ENCODE measurements around the gene EXOC7.

EXOC7 gene

GRCh38 chr17:76086384-76086783, 17.2 kb downstream of the EXOC7 start:
- H2AK5ac ChIP-seq (ENCODE audit: low read length, severe bottlenecking): no peak overlapping the region
- H2AFZ ChIP-seq (ENCODE audit: low read depth, low read length): no peak overlapping the region
- no peak overlapping the region for H3K9ac ChIP-seq (ENCODE audit: low read length)
- H3K79me1 ChIP-seq (replicated peaks; ENCODE audit: low read length, poor library complexity, severe bottlenecking): peaks cover 25% of the 10 kb centered on the region
- DNase-seq: no peak
- no peak overlapping the region for H4K8ac ChIP-seq (ENCODE audit: low read length)
- no peak overlapping the region for H3K4me3 ChIP-seq (ENCODE audit: insufficient read depth in 1 of 2, low read depth in 1 of 2, low read length in 2 of 2)
- no peak overlapping the region for H3K27ac ChIP-seq (ENCODE audit: low read length, poor library complexity, severe bottlenecking)
- no peak overlapping the region for H3K14ac ChIP-seq (ENCODE audit: low read length in 2 of 2)
- H3K27me3 ChIP-seq (ENCODE audit: control insufficient read depth in 1 of 2, insufficient read depth in 1 of 2, low read length in 2 of 2): no peaks in the 10 kb centered on the region
- H3K9me3 ChIP-seq (ENCODE audit: control insufficient read depth, low read length): no peaks in the 10 kb centered on the region
- no peak overlapping the region for H2BK5ac ChIP-seq (ENCODE audit: low read depth, low read length, poor library complexity, severe bottlenecking)
- WGBS: 99% methylated on average over 9 of the region's 9 CpGs
- peaks cover 8% of the 10 kb centered on the region for H3K4me1 ChIP-seq (ENCODE audit: control insufficient read depth, insufficient read depth, low read depth, low read length)
- H3K18ac ChIP-seq (ENCODE audit: low read depth in 1 of 2, low read length in 2 of 2): no peak overlapping the region
- peaks cover 86 to 98% of the 10 kb centered on the region in 2 experiments for H3K36me3 ChIP-seq (ENCODE audit: control insufficient read depth in 1 of 2, insufficient read depth in 2 of 2, low read depth in 1 of 2, low read length in 2 of 2)
- H3K4me2 ChIP-seq (ENCODE audit: low read length, poor library complexity, severe bottlenecking): no peak overlapping the region
- no peak overlapping the region for H2BK12ac ChIP-seq (ENCODE audit: low read length in 2 of 2)
- H4K91ac ChIP-seq (ENCODE audit: low read length): no peak overlapping the region
- H3K23ac ChIP-seq (ENCODE audit: low read length in 2 of 2): no peak overlapping the region
- H2BK120ac ChIP-seq (ENCODE audit: low read depth, low read length): no peak overlapping the region
- no peak overlapping the region for H2BK15ac ChIP-seq (ENCODE audit: low read depth, poor library complexity, severe bottlenecking)
- H3K4ac ChIP-seq (ENCODE audit: low read depth in 1 of 2, low read length in 2 of 2): no peak overlapping the region

- Histone ChIP-seq H2AK5ac (ENCODE audit: low read length, severe bottlenecking) (no peak overlapping the region), H2BK120ac (ENCODE audit: low read depth, low read length) (no peak overlapping the region), H3K79me1 (replicated peaks; ENCODE audit: low read length, poor library complexity, severe bottlenecking) (peaks cover 20% of the 10 kb centered on the region), H3K4me2 (ENCODE audit: low read length, poor library complexity, severe bottlenecking) (no peak overlapping the region), H3K23ac (ENCODE audit: low read length in 2 of 2) (no peak overlapping the region), H2BK5ac (ENCODE audit: low read depth, low read length, poor library complexity, severe bottlenecking) (no peak overlapping the region), H3K4me1 (ENCODE audit: control insufficient read depth, insufficient read depth, low read depth, low read length) (peaks cover 11% of the 10 kb centered on the region), H3K4ac (ENCODE audit: low read depth in 1 of 2, low read length in 2 of 2) (no peak overlapping the region), H3K27me3 (ENCODE audit: control insufficient read depth in 1 of 2, insufficient read depth in 1 of 2, low read length in 2 of 2) (peaks cover 0 to 2% of the 10 kb centered on the region in 2 experiments), H3K36me3 (ENCODE audit: control insufficient read depth in 1 of 2, insufficient read depth in 2 of 2, low read depth in 1 of 2, low read length in 2 of 2) (peaks cover 81 to 94% of the 10 kb centered on the region in 2 experiments), H4K8ac (ENCODE audit: low read length) (no peak overlapping the region), H3K4me3 (ENCODE audit: insufficient read depth in 1 of 2, low read depth in 1 of 2, low read length in 2 of 2) (no peak overlapping the region), H4K91ac (ENCODE audit: low read length) (no peak overlapping the region), H3K9ac (ENCODE audit: low read length) (no peak overlapping the region), H2AFZ (ENCODE audit: low read depth, low read length) (no peak overlapping the region), H3K18ac (ENCODE audit: low read depth in 1 of 2, low read length in 2 of 2) (no peak overlapping the region), H2BK15ac (ENCODE audit: low read depth, poor library complexity, severe bottlenecking) (no peak overlapping the region), H3K14ac (ENCODE audit: low read length in 2 of 2) (no peak overlapping the region), H2BK12ac (ENCODE audit: low read length in 2 of 2) (no peak overlapping the region), H3K9me3 (ENCODE audit: control insufficient read depth, low read length) (no peaks in the 10 kb centered on the region), H3K27ac (ENCODE audit: low read length, poor library complexity, severe bottlenecking) (no peak overlapping the region)
- WGBS: 92% methylated on average over 13 of the region's 13 CpGs
- no peak for DNase-seq
These were observed 17.7 kb downstream of the EXOC7 start for GRCh38 chr17:76085731-76086366.

DNA sequence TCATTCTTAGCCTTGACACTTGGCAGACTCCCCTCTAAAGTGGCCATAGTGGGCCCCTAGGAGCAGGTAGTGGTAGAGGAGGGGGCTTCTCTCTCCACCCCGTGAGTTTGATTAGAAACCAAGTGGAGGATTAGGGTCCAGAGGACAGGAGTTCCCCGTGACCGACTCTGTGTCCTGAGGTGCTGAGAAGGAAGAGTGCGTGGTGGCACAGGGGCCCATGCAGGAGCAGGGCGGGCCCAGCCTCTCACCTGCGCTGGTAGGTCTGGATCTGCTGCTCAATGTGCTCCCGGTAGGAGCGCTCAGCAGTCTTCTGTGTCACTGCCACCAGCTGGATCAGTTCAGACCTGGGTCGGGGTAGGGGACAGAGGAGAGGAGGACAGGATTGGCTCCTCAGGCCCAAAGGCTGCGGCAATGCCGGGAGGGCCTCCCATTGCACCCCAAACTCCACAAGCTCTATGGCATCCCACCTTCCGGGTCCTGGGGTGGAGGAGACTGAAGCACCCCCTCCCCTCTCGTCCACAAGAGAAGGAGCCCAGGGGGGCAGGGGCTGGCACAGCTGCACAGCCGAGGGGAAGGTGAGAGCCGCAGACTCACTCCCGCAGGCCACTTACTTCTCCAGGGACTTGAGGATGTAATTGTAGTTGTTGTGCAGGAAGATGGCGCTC, 18.4 kb downstream of the EXOC7 start:
- 80% methylated on average over 15 of the region's 17 CpGs for WGBS

DNA sequence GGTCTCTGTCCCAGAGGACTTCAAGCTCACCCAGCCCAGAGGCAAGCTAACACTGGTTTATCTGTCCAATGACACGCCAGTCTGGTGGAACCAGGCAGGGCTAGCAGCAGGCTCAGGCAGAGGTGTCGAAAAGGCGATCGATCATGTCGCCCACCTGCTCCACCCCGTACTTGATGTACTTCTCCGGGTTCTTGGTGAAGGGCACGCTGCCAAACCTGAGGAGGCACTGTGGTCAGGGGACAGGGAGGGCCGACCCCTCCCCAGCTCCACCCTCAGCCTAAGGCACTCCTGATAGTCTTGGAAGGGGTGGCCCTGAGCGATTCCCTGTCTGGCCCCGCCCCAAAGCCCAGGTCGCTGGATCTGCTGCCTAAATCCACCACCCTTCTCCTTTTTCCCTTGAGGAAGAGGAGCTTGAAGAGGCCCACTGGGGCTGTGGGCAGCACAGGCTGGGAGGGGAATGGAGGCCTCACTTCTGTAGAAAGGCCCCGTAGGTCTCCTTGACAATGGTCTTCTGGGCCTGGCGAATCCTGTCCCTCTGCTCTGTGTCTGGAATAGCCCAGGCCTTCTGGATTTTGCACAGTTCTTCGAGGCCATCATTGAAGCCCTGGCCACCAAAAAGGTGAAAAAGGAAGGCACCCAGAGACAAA, 19.9 kb downstream of the EXOC7 start:
- Histone ChIP-seq H4K8ac (ENCODE audit: low read length) (no peak overlapping the region), H3K18ac (ENCODE audit: low read depth in 1 of 2, low read length in 2 of 2) (no peak overlapping the region), H2AK5ac (ENCODE audit: low read length, severe bottlenecking) (no peak overlapping the region), H3K14ac (ENCODE audit: low read length in 2 of 2) (no peak overlapping the region), H3K79me1 (replicated peaks; ENCODE audit: low read length, poor library complexity, severe bottlenecking) (peaks cover 8% of the 10 kb centered on the region), H3K4me3 (ENCODE audit: insufficient read depth in 1 of 2, low read depth in 1 of 2, low read length in 2 of 2) (no peak overlapping the region), H3K36me3 (ENCODE audit: control insufficient read depth in 1 of 2, insufficient read depth in 2 of 2, low read depth in 1 of 2, low read length in 2 of 2) (peaks cover 59 to 72% of the 10 kb centered on the region in 2 experiments), H2BK15ac (ENCODE audit: low read depth, poor library complexity, severe bottlenecking) (no peak overlapping the region), H2BK5ac (ENCODE audit: low read depth, low read length, poor library complexity, severe bottlenecking) (no peak overlapping the region), H3K4me1 (ENCODE audit: control insufficient read depth, insufficient read depth, low read depth, low read length) (peaks cover 21% of the 10 kb centered on the region), H2BK12ac (ENCODE audit: low read length in 2 of 2) (no peak overlapping the region), H3K4ac (ENCODE audit: low read depth in 1 of 2, low read length in 2 of 2) (no peak overlapping the region), H3K9me3 (ENCODE audit: control insufficient read depth, low read length) (no peaks in the 10 kb centered on the region), H4K91ac (ENCODE audit: low read length) (no peak overlapping the region), H3K27ac (ENCODE audit: low read length, poor library complexity, severe bottlenecking) (no peak overlapping the region), H2BK120ac (ENCODE audit: low read depth, low read length) (no peak overlapping the region), H3K9ac (ENCODE audit: low read length) (no peak overlapping the region), H3K23ac (ENCODE audit: low read length in 2 of 2) (no peak overlapping the region), H3K4me2 (ENCODE audit: low read length, poor library complexity, severe bottlenecking) (no peak overlapping the region), H3K27me3 (ENCODE audit: control insufficient read depth in 1 of 2, insufficient read depth in 1 of 2, low read length in 2 of 2) (peaks cover 21 to 24% of the 10 kb centered on the region in 2 experiments), H2AFZ (ENCODE audit: low read depth, low read length) (no peak overlapping the region)
- WGBS: 98% methylated on average over 12 of the region's 15 CpGs
- DNase-seq: no peak

More for the DNA sequence above, 18.4 kb downstream of the EXOC7 start:
- no peak overlapping the region for H2BK15ac ChIP-seq (ENCODE audit: low read depth, poor library complexity, severe bottlenecking)
- no peak overlapping the region for H4K91ac ChIP-seq (ENCODE audit: low read length)
- H3K79me1 ChIP-seq (replicated peaks; ENCODE audit: low read length, poor library complexity, severe bottlenecking): peaks cover 14% of the 10 kb centered on the region
- H2BK120ac ChIP-seq (ENCODE audit: low read depth, low read length): no peak overlapping the region
- no peak for DNase-seq
- H3K4ac ChIP-seq (ENCODE audit: low read depth in 1 of 2, low read length in 2 of 2): no peak overlapping the region
- H3K27me3 ChIP-seq (ENCODE audit: control insufficient read depth in 1 of 2, insufficient read depth in 1 of 2, low read length in 2 of 2): peaks cover 6 to 9% of the 10 kb centered on the region in 2 experiments
- no peak overlapping the region for H3K18ac ChIP-seq (ENCODE audit: low read depth in 1 of 2, low read length in 2 of 2)
- H4K8ac ChIP-seq (ENCODE audit: low read length): no peak overlapping the region
- no peaks in the 10 kb centered on the region for H3K9me3 ChIP-seq (ENCODE audit: control insufficient read depth, low read length)
- H2BK5ac ChIP-seq (ENCODE audit: low read depth, low read length, poor library complexity, severe bottlenecking): no peak overlapping the region
- no peak overlapping the region for H3K14ac ChIP-seq (ENCODE audit: low read length in 2 of 2)
- no peak overlapping the region for H3K4me2 ChIP-seq (ENCODE audit: low read length, poor library complexity, severe bottlenecking)
- H3K36me3 ChIP-seq (ENCODE audit: control insufficient read depth in 1 of 2, insufficient read depth in 2 of 2, low read depth in 1 of 2, low read length in 2 of 2): peaks cover 74 to 88% of the 10 kb centered on the region in 2 experiments
- H3K27ac ChIP-seq (ENCODE audit: low read length, poor library complexity, severe bottlenecking): no peak overlapping the region
- H3K9ac ChIP-seq (ENCODE audit: low read length): no peak overlapping the region
- no peak overlapping the region for H2AFZ ChIP-seq (ENCODE audit: low read depth, low read length)
- H3K4me3 ChIP-seq (ENCODE audit: insufficient read depth in 1 of 2, low read depth in 1 of 2, low read length in 2 of 2): no peak overlapping the region
- H2AK5ac ChIP-seq (ENCODE audit: low read length, severe bottlenecking): no peak overlapping the region
- no peak overlapping the region for H2BK12ac ChIP-seq (ENCODE audit: low read length in 2 of 2)
- H3K23ac ChIP-seq (ENCODE audit: low read length in 2 of 2): no peak overlapping the region
- peaks cover 16% of the 10 kb centered on the region for H3K4me1 ChIP-seq (ENCODE audit: control insufficient read depth, insufficient read depth, low read depth, low read length)

Measured in mesenchymal stem cell (in vitro differentiated cells and primary cell).